HG03521 (cell line): ENCODE results near the gene ZNF20.

ENCODE experiments used
- ATAC-seq: cut with Tn5 transposase; IDR thresholded peaks from one replicate; pipeline ENCODE4 v1.9.1; 2021; ENCODE audit warnings: mild to moderate bottlenecking, moderate library complexity; ENCODE audit not compliant: unreplicated experiment

The ZNF20 gene

GRCh38 chr19:12139885-12140544, at the start of gene ZNF20:
TSS of gene ZNF20 (minus strand) at chr19:12140350. CDS start at chr19:12140182, 168 bp downstream.
- ATAC-seq: peak; percentile 83

- ATAC-seq: no peak
Observed at GRCh38 chr19:12187625-12188024, 47.5 kb upstream of the ZNF20 start.

- no peak for ATAC-seq
Observed at GRCh38 chr19:12180377-12180776, 40.2 kb upstream of the ZNF20 start.

GRCh38 chr19:12166626-12167025, 26.5 kb upstream of the ZNF20 start:
- no peak for ATAC-seq

GRCh38 chr19:12163826-12164225, 23.7 kb upstream of the ZNF20 start:
- no peak for ATAC-seq

- ATAC-seq: peak; percentile 94
Observed at GRCh38 chr19:12162882-12163806, 23.0 kb upstream of the ZNF20 start, which contains the start of gene ZNF136. TSS of gene ZNF136 (plus strand) at chr19:12163096. CDS start at chr19:12163204, 108 bp downstream.

GRCh38 chr19:12162513-12162881, 22.3 kb upstream of the ZNF20 start:
- no peak for ATAC-seq

- no peak for ATAC-seq
Observed at GRCh38 chr19:12159773-12160414, 19.7 kb upstream of the ZNF20 start.

- no peak for ATAC-seq
Observed at GRCh38 chr19:12156223-12157058, 16.3 kb upstream of the ZNF20 start, which contains the start of gene ZNF625. TSS of gene ZNF625 (minus strand) at chr19:12156734. CDS start at chr19:12156558, 176 bp downstream.

- ATAC-seq: no peak
Observed at GRCh38 chr19:12155324-12155860, 15.2 kb upstream of the ZNF20 start.

GRCh38 chr19:12145348-12145747, 5.2 kb upstream of the ZNF20 start:
- no peak for ATAC-seq

GRCh38 chr19:12141405-12141736, 1.2 kb upstream of the ZNF20 start:
- no peak for ATAC-seq

- ATAC-seq: no peak
Observed at GRCh38 chr19:12140545-12141404, 625 bp upstream of the ZNF20 start.

GRCh38 chr19:12139269-12139668, 881 bp downstream of the ZNF20 start:
- no peak for ATAC-seq

GRCh38 chr19:12137221-12137940, 2.8 kb downstream of the ZNF20 start:
- no peak for ATAC-seq

- ATAC-seq: no peak
Observed at GRCh38 chr19:12133069-12133468, 7.1 kb downstream of the ZNF20 start.

- no peak for ATAC-seq
Observed at GRCh38 chr19:12126707-12127106, 13.4 kb downstream of the ZNF20 start.

- ATAC-seq: no peak
Observed at GRCh38 chr19:12117201-12117970, 22.8 kb downstream of the ZNF20 start.
